Lower leg skin (tissue), 4 donors: ENCODE data around the gene MROH9. TPM values are rescaled to one million over a fixed set of nuclear protein-coding genes. Genes with fewer than 3 reads are reported as not detected.

Experiments
- DNase-seq, 2 donors: peaks; one replicate each; pipeline ENCODE4 v3.0.0-alpha.2; 2019; ENCODE audit warnings: low spot score in 2 of 2
- H3K4me3 ChIP-seq: fragments of 200-600 bp; sonication (generic); 2 replicates; pipeline ENCODE4 v1.5.1; 2017; ENCODE audit warnings: mild to moderate bottlenecking, low read depth; ENCODE audit not compliant: poor library complexity, severe bottlenecking
- CTCF ChIP-seq, 3 donors: fragments of 450-650 bp; IDR thresholded peaks; one replicate each; pipeline ENCODE4 v1.5.1; 2016; ENCODE audit warnings: antibody characterized with exemption in 3 of 3, mild to moderate bottlenecking in 3 of 3, moderate library complexity in 2 of 3
- POLR2A ChIP-seq, 2 donors: fragments of 450-650 bp; IDR thresholded peaks; one replicate each; pipeline ENCODE4 v1.6.1; 2016 to 2017; ENCODE audit warnings: antibody characterized with exemption in 2 of 2, mild to moderate bottlenecking in 1 of 2, moderate library complexity in 1 of 2
- WGBS, 2 donors: methylation state at CpG; one replicate each; pipeline ENCODE4 v1.1.5; 2018; 5-methylcytosine and 5-hydroxymethylcytosine counted together
- intact Hi-C: fragments of 100-400 bp; cut with DNase I; formaldehyde crosslinking; loops from one replicate; pipeline ENCODE4 v1.15.0; 2023; ENCODE audit warnings: low total_unique reads
- microRNA counts, 2 donors: library from miRNA; unstranded; fragments of <30 nt; microRNA quantifications; one replicate each; lab custom pipeline; 2016
- microRNA-seq, 2 donors: library from miRNA; unstranded; fragments of <30 nt; microRNA quantifications; one replicate each; pipeline ENCODE4, GENCODE V29; 2016; ENCODE audit warnings: borderline replicate concordance in 2 of 2, borderline number of aligned reads in 1 of 2
- total RNA-seq, 4 donors: library from RNA; depleted of rRNA; stranded (reverse); fragments of >200 nt; gene quantifications; one replicate each; pipeline ENCODE4 v1.1.0, GENCODE V29; 2016

MROH9 gene
- total RNA-seq, 4 donors from 2014 or later, result not detected

- H3K4me3 ChIP-seq, result no peak overlapping the region
- WGBS, 2 donors, result 59 to 65% methylated on average over 7 of the region's 7 CpGs
- intact Hi-C loops, result no loop called here
- TF ChIP-seq CTCF (IDR thresholded peaks at IDR 0.05) (no peak), POLR2A (IDR thresholded peaks at IDR 0.05) (no peak)
- no peak for DNase-seq
Observed at GRCh38 chr1:171110621-171111326, 175.4 kb downstream of the MROH9 start.

GRCh38 chr1:171112119-171112518 is 176.8 kb downstream of the MROH9 start:
- no peak for DNase-seq
- TF ChIP-seq POLR2A (IDR thresholded peaks at IDR 0.05) (no peak), CTCF (IDR thresholded peaks at IDR 0.05) (no peak)
- 88 to 90% methylated on average over 3 of the region's 3 CpGs for WGBS, 2 donors
- intact Hi-C loops, result no loop called here
- H3K4me3 ChIP-seq, result no peak overlapping the region

- intact Hi-C loops, result no loop called here
- DNase-seq, result no peak
- TF ChIP-seq CTCF (IDR thresholded peaks at IDR 0.05), result no peak
- TF ChIP-seq POLR2A (IDR thresholded peaks at IDR 0.05), result no peak
- H3K4me3 ChIP-seq, result no peak overlapping the region
- WGBS, 2 donors, result 74 to 84% methylated on average over 3 of the region's 3 CpGs
Observed at GRCh38 chr1:171113382-171113781, 178.0 kb downstream of the MROH9 start.

MicroRNA genes within 50 kb of the gene (microRNA counts, 767-probe panel; counts per million panel counts)
- microRNA hsa-miR-1295a (lab: Ali Mortazavi, UCI), result 0 to 358 counts per million in 2 donors

Small RNA genes within 50 kb of the gene (microRNA-seq; reads per million reads assigned to microRNA genes)
- 0 reads per million in 2 donors for gene MIR1295A
- 0 reads per million in 2 donors for gene MIR1295B

Other genes with a start within 250 kb of the MROH9 start
- gene FMO3, start 155.4 kb downstream of the MROH9 start, total RNA-seq, result 1 to 10 TPM in 3 of 4 donors, under 1 TPM in 1; 0.84 to 3.2 (median 2.1) TPM
- gene FMO2, start 249.8 kb downstream of the MROH9 start, total RNA-seq, result 10 to 100 TPM in 1 of 4 donors, 1 to 10 TPM in 3; 2.5 to 11.1 (median 9.8) TPM